Myocyte (in vitro differentiated cells): Measurements from ENCODE around the gene ANKRD13C. TPM values are rescaled to one million over a fixed set of nuclear protein-coding genes. Genes with fewer than 3 reads are reported as not detected.
A peak's percentile ranks its signal among the peaks of the same experiment; 100 is the strongest.

ENCODE experiments used
- DNase-seq: peaks from one replicate; pipeline ENCODE4 v3.0.0-alpha.2; 2012; ENCODE audit warnings: low read depth
- total RNA-seq: library from RNA; depleted of rRNA; stranded (reverse); fragments of >200 nt; gene quantifications from 2 replicates; pipeline ENCODE4 v1.2.3, GENCODE V29; 2014

ANKRD13C gene
- total RNA-seq, 1 donor from 2014 or later, result 37.2 TPM

GRCh38 chr1:70221238-70222121, 133.0 kb downstream of the ANKRD13C start, which contains the start of gene SRSF11:
TSS of gene SRSF11 (plus strand) at chr1:70221380. CDS start at chr1:70221637, 257 bp downstream.
- peak; percentile 96 for DNase-seq

DNA sequence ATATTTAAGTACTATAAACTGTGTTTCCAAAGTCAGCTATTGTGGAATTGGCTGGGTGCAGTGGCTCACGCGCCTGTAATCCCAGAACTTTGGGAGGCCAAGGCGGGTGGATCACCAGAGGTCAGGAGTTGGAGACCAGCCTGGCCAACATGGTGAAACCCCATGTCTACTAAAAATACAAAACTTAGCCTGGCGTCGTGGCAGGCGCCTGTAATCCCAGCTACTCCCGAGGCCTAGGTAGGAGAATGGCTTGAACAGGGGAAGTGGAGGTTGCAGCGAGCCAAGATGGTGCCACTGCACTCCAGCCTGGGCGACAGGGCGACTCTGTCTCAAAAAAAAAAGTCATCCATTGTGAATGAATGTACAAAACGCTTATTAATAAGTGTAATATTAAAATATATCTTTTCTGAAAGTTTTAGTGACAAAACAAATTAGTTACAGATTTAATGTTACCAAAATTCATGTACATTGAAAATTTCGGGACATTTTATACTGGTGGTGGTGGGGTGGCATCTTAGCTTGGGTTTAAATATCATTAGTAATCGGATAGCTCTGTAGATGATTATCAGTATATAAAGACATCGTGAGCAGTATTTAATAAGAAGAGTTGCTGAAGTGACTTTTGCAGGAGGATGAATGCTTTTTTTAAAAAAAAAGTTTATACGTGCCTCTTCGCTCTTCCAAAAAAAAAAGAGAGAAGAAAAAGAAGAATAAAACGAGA, 133.8 kb downstream of the ANKRD13C start:
- DNase-seq, result no peak

DNA sequence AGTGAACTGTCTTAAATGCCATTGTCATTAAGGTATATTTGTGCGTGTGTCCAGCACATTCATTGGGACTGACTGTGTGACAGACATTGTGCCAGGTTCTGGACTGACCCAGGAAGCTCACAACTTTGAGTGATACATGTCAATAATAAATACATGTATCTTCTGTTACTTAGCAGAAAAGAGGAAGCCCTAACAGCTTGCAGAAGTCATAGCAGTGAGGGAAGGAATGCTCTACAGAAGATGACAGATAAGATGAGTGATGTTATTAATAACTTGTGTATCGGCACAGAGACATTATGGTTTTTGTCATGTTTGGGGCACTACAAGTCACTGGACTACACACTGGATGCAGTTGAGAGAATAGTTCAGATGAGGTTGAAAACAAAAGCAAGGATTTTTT, 134.5 kb downstream of the ANKRD13C start:
- no peak for DNase-seq

- DNase-seq, result no peak
Observed at GRCh38 chr1:70211541-70211940, 143.0 kb downstream of the ANKRD13C start.

- DNase-seq, result no peak
Observed at GRCh38 chr1:70210820-70211219, 143.7 kb downstream of the ANKRD13C start.

Other genes with a start within 250 kb of the ANKRD13C start
- gene LRRC40, start 149.1 kb downstream of the ANKRD13C start, total RNA-seq, result 14.2 and 15.9 TPM in 2 replicates
- 98.7 and 102 TPM in 2 replicates for gene SRSF11, start 133.3 kb downstream of the ANKRD13C start, total RNA-seq
- 2.3 and 3.7 TPM in 2 replicates for gene CTH, start 56.5 kb upstream of the ANKRD13C start, total RNA-seq